H54 (cell line): ENCODE results near the gene ULBP1.
A peak's percentile ranks its signal among the peaks of the same experiment; 100 is the strongest.
"Not testable (repeated sequence)": the region's sequence is repeated elsewhere in the genome, so short reads cannot be mapped to it uniquely, and the experiment has no call there.

ENCODE experiments used
- DNase-seq: peaks from one replicate; pipeline ENCODE4 v3.0.0; 2011; ENCODE audit warnings: low spot score, mixed read lengths; ENCODE audit not compliant: insufficient read length
- FAIRE-seq: peaks from 3 replicates; lab custom pipeline; 2011; peaks lifted over from hg19 to GRCh38; lab: Jason Lieb, UNC
- POLR2A ChIP-seq: IDR thresholded peaks from 2 replicates; pipeline ENCODE4 v1.6.1; 2011; ENCODE audit warnings: low read depth, mild to moderate bottlenecking, low read length

ULBP1 gene

GRCh38 chr6:150015281-150016001 lies 51.7 kb downstream of the ULBP1 start:
- not testable (repeated sequence) for FAIRE-seq, DNase-seq

- TF ChIP-seq POLR2A: no peak
- no peak for FAIRE-seq
- DNase-seq: peak; percentile 37
Observed at GRCh38 chr6:150016324-150017185, 52.8 kb downstream of the ULBP1 start.

GRCh38 chr6:150017186-150017521 lies 53.4 kb downstream of the ULBP1 start:
- not testable (repeated sequence) for DNase-seq, FAIRE-seq

- no peak for FAIRE-seq
- TF ChIP-seq POLR2A: no peak
- DNase-seq: no peak
Observed at GRCh38 chr6:150018846-150019580, 55.3 kb downstream of the ULBP1 start.

- FAIRE-seq, DNase-seq: not testable (repeated sequence)
Observed at GRCh38 chr6:150021870-150022269, 58.1 kb downstream of the ULBP1 start.
